SIG-M5 treated with dmso at 0.1 percent for 504 hours (cell line): ENCODE data around the gene SLC17A6.

Source experiments
- DNase-seq: peaks from one replicate; lab custom pipeline; 2025; ENCODE audit not compliant: unreplicated experiment; lab: John Stamatoyannopoulos, UW

SLC17A6 gene

DNA sequence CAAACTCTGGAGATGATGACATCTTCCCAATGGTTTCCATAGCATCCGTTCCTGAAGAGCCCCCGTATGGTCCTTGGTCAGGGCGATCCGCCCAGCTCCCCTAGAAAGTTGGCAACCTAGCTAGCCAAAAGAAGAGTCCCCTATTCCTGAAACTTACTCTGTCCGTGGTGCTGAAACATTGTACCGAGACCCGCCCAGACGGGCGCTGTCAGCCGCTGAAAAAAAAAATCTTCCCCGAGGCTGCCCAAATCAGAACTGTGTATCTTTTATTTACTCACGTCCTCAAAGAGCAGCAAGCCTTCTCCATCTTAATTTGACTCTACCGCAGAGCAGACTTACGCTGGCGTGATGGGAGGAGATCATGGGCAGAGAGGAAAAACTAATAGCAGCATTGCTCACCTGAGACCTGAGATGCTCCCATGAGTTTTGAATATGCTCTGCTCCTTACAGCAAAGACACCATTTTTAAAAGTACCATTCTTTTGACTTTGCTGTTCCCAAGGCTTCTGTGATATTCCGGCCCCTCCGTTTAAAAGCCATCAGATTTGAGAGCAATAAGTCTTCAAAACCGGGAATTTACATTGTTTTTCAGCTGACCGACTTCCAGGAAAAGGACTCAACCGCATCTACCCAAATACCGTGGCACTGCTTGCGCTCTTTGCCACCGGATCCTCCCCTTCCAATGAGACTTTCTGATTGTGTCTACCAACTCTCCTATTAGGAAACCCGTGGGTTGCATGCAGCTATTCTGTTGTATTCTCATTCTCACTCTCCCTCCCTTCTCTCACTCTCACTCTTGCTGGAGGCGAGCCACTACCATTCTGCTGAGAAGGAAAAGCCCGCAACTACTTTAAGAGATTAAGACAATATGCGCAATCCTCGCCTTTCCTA lies at the start of gene SLC17A6:
Gene SLC17A6, plus strand, starts transcription at position 786 of the 890 bp plus-strand sequence. CDS start 153 bp downstream, outside the sequence.
- DNase-seq = peak; percentile 44

- no peak for DNase-seq
These were observed 35.8 kb upstream of the SLC17A6 start for GRCh38 chr11:22302368-22302767.

DNA sequence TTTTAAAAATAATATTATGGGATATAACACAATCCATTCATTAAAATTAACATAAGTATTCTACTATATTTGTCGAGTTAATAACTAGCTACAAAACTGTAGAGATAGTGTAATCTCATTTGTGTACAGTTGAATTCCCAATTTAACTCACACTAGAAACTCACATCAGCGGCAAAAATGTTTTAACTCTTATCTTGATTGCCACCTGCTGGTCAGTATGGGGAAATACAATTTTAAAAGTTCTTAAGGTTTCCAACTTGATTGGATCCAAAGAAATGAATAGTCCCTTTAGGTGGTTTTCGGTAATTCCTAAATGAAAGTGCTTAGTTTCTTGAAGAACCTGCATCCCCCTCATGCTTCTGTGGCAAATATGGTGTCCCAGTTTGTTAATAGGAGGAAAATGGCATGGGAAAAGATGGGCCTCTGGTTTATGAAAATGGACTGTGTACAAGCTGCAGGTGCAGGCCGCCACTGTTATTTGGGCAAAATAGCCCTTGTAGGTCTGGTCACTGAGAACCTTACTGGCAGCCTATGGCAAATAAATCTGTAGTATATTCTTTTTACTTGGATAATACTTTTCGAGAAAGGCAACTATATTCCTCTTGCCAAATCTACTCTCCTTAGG lies 33.7 kb upstream of the SLC17A6 start:
- DNase-seq = peak; percentile 46

GRCh38 chr11:22317656-22318055 lies 20.5 kb upstream of the SLC17A6 start:
- no peak for DNase-seq

DNA sequence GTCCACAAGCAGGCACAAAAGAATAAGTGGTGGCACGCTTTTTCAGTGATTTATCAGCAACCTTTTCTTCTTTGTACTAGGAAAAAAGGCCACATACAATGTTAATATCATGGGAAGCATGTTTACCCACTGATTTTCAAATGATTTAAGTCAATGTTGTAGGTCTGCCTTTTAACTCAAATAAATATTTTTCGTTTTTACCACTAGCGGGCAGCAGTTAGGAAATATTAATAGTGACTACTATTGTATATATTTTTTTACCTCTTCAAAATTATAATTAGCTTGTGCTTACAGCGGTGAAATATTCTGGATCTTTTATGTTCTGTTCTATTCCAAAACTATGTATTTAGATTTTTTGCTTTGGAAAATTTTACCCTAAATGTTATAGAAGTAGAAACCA lies 6.4 kb upstream of the SLC17A6 start:
- no peak for DNase-seq

- no peak for DNase-seq
These were observed 1.6 kb upstream of the SLC17A6 start for GRCh38 chr11:22336587-22336986.

DNA sequence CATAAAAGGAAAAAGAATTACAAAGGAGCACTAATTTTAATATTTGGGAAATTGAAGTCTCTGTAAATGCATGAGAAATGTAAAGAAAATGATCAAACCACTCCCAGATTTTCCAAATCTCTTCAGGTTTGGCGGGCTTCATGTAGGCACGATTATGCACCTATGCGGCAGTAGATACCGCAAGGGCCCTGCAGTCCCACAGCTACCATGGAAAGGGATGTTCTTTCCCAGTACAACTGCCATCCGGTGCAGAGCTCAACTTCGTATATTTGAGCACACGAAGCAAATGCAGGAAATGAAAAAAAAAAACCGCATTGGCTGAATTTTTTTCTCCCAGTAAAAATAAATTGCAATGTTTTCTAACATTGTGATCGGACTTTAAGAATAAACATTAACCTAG lies 1.4 kb downstream of the SLC17A6 start:
- DNase-seq = no peak

- DNase-seq = no peak
These were observed 2.1 kb downstream of the SLC17A6 start for GRCh38 chr11:22340235-22340634.

GRCh38 chr11:22340701-22341587 lies 2.8 kb downstream of the SLC17A6 start:
- no peak for DNase-seq

GRCh38 chr11:22341588-22341931 lies 3.4 kb downstream of the SLC17A6 start:
- DNase-seq = no peak

DNA sequence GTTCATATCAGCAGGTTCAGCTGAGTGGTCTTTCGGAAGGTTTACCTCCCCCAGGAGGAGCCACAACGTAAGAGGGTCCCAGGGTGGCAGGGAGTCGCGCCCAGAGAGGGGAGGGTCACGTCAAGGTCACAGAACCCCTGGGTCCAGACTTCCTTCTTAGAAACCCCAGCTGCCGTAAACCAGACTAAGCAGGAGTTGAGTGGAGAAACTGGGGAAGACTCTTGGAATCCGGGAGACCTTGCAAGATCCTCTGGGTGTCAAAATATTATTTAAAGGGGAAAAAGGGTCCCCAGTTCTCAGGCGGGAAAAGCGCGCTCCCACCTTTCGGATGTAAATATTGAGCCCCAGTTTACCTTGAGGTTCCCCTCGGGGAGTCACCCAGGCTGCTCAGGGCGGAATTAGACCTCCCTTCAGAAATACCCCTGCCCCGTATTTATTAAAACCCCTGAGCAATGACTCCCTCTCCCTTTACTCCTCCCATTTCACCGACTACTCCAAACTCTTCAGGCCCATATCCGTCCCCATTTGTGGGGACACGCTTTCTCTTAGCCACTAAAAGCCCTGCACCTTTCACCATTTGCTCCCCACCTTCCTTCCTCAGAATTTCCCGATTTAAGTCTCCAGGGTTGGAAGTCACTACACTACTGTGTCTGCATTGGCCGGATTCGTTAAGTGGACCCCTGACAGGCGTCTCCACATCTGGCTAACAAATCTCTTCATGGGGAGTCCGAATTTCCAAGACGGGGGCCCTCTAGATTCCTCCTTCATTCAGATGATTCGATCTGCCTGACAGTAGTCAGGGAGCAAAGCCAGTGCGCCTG lies 4.2 kb downstream of the SLC17A6 start:
- no peak for DNase-seq

DNA sequence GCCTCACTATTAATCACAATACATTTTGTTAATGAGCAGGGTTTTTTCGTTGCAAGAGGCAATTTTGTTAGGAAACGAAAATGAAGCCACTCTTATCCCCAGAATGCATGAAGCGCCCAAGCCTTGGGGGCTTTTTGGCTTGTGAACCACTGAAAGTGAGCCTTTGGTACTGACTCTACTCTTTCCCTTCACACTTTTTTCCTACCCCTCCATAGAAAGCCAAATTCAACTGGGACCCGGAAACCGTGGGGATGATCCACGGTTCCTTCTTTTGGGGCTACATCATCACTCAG lies 4.8 kb downstream of the SLC17A6 start:
- no peak for DNase-seq

- no peak for DNase-seq
These were observed 5.3 kb downstream of the SLC17A6 start for GRCh38 chr11:22343371-22344032.

DNA sequence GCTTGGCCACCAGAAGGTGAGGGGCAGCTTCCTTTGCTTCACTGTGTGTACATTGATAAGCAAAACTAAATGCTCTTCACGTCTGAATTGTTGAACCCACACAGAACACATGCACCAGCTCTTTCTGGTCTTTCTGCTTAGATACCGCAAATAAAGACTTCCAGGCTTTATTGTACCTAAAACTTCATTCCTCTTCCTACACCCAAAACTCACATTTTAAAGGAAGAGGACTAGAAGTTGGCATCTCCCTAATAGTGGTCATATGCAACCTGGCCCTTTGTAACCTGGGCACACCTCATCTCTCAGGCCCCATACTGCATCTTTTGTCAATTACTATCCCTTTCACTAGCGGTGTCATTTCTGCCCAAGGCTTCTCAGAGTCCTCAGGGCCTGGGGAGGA lies 5.9 kb downstream of the SLC17A6 start:
- DNase-seq = no peak

GRCh38 chr11:22346282-22346681 lies 8.1 kb downstream of the SLC17A6 start:
- no peak for DNase-seq

DNA sequence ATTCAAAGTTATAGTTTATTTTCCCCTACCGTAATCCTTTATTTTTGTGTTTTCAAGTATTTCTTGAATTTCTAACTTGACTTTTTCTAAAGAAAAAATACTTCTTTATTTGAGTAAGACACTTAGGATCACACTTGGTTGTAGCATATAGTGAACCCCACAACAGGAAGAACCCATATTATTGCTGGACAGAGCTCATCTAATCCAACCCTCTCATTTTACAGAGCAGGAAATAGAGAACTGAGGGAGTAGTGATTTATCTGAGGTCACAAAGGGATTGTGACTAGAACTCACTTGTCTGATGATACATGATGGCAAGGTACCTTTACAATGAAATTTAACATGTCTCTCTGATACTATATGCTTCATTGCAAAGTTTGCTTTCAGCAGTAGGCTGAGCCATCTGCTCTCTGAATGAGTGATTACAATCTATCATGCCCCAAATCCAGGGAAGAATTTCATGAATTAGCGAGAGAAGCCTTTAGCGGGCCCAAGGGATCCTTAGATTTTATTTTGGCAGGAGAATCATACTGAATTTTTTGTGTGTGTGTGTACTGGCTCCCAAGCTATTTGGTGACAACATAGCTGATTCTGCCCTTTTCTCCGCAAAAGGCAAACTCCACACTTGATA lies 9.8 kb downstream of the SLC17A6 start:
- no peak for DNase-seq

GRCh38 chr11:22349491-22349890 lies 11.3 kb downstream of the SLC17A6 start:
- DNase-seq = no peak

DNA sequence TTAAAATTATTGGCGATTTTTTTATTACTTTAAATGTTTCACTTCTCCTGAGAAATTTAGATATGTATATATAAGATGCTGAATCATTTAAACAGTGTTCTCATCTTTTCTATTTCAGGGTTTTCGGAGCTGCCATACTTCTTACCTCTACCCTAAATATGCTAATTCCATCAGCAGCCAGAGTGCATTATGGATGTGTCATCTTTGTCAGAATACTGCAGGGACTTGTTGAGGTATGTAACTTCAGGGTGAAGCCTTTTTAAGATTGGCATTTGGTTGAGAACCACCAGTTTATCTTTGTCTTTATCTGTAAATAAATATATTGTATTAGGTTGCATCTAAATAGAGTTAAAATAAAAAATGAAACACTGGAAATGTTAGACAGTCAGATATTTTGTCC lies 21.1 kb downstream of the SLC17A6 start:
- no peak for DNase-seq

- no peak for DNase-seq
These were observed 33.0 kb downstream of the SLC17A6 start for GRCh38 chr11:22371160-22371559.

GRCh38 chr11:22387126-22387525 lies 48.9 kb downstream of the SLC17A6 start:
- no peak for DNase-seq
